Measurements from ENCODE around the gene CTNNA1.

Gene CTNNA1

DNA sequence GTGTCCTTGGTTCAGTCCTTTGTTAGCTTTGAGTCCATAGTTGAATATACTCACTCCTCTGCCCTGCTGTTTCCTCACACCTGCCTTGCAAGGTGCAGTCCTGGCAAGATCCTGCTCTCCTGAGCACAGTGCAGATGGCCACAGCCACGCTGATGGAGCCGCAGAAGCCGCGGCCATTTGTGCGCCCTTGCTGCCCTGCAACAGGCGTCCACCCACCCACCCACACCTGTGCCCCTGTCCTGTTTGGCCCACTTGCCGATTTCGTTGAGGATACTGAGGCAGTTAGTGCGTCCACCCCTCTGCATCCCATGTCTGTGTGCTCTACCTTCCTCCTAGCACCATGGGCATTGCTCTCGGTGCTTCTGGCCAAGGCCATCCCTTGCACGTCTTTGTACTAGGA lies 173.0 kb downstream of the CTNNA1 start:
- peaks cover 0 to 4% of the 10 kb centered on the region in 2 donors for H3K4me1 ChIP-seq (ENCODE audit: control insufficient read depth in 1 of 2, insufficient read depth in 2 of 2, low read length in 2 of 2)
- no peak overlapping the region for H3K4me3 ChIP-seq (ENCODE audit: low read depth in 1 of 2, low read length in 2 of 2)
- no peaks in the 10 kb centered on the region for H3K27me3 ChIP-seq (ENCODE audit: low read depth, low read length)
- H3K27ac ChIP-seq (ENCODE audit: low read length), result no peak overlapping the region
- H3K9me3 ChIP-seq (ENCODE audit: control insufficient read depth in 1 of 2, low read length in 2 of 2), result no peaks in the 10 kb centered on the region
- peaks cover 47 to 60% of the 10 kb centered on the region in 2 donors for H3K36me3 ChIP-seq (ENCODE audit: control insufficient read depth in 1 of 2, insufficient read depth in 2 of 2, low read length in 2 of 2)

DNA sequence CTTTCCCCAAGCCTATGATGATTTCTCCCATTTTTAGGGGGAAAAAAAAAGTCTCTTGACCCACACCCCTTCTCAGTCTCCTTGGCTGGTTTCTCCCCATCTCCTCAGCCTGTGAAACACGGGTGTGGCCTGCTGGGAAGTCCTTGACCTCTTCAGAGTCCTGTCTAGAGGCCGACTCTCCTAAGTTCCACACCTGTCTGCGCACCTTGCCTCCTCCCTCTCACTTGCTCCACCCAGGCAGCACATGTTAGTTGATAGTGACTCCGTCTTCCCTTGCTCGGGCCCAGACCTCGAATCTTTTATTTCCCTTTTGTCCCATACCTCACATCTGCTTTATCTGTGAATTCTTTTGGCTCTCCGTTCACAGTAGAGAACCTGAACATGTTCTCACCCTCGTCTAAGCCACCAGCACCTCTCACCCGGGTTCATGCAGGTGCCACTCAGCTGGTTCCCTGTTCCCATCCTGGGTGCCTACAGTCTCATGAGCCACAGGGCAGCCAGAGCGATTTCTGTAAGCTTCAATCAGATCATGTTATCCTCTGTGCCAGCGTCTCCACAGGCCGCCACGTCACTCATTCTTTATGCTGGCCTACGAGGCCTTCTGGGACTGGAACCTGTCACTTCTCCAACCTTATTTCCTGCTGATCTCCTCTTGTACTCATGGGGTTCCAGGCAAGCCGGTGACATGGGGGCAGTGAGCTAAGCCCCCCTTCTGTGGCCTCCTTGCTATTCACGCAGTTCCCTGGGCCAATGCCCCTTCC lies 173.6 kb downstream of the CTNNA1 start:
- no peak overlapping the region for H3K27ac ChIP-seq (ENCODE audit: low read length)
- H3K36me3 ChIP-seq (ENCODE audit: control insufficient read depth in 1 of 2, insufficient read depth in 2 of 2, low read length in 2 of 2), result peaks cover 53 to 66% of the 10 kb centered on the region in 2 donors
- H3K4me1 ChIP-seq (ENCODE audit: control insufficient read depth in 1 of 2, insufficient read depth in 2 of 2, low read length in 2 of 2), result peaks cover 0 to 4% of the 10 kb centered on the region in 2 donors
- no peaks in the 10 kb centered on the region for H3K9me3 ChIP-seq (ENCODE audit: control insufficient read depth in 1 of 2, low read length in 2 of 2)
- H3K27me3 ChIP-seq (ENCODE audit: low read depth, low read length), result no peaks in the 10 kb centered on the region
- no peak overlapping the region for H3K4me3 ChIP-seq (ENCODE audit: low read depth in 1 of 2, low read length in 2 of 2)

DNA sequence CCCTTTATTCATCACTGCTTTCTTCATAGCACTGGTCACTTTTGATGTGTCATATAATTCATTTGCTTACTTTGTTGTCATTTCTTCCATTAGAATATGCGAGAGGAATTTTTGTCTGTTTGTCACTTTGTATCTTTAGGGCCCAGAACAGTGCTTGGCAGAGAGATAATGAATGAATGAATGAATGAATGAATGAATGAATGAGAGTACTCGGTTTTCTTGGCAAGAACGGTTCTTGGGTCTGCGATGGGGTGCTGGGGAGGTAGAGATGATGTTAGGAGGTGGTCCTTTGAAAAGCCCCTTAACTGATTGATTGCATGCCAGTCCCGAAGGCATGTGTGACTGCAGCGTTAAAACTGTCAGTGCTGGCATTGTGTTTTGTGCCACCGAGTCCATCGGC lies 174.3 kb downstream of the CTNNA1 start:
- H3K9me3 ChIP-seq (ENCODE audit: control insufficient read depth in 1 of 2, low read length in 2 of 2), result no peaks in the 10 kb centered on the region
- peaks cover 60 to 73% of the 10 kb centered on the region in 2 donors for H3K36me3 ChIP-seq (ENCODE audit: control insufficient read depth in 1 of 2, insufficient read depth in 2 of 2, low read length in 2 of 2)
- peaks cover 0 to 4% of the 10 kb centered on the region in 2 donors for H3K4me1 ChIP-seq (ENCODE audit: control insufficient read depth in 1 of 2, insufficient read depth in 2 of 2, low read length in 2 of 2)
- H3K27me3 ChIP-seq (ENCODE audit: low read depth, low read length), result no peaks in the 10 kb centered on the region
- peak overlapping the region; percentile 40 for H3K27ac ChIP-seq (ENCODE audit: low read length)
- H3K4me3 ChIP-seq (ENCODE audit: low read depth in 1 of 2, low read length in 2 of 2), result no peak overlapping the region

DNA sequence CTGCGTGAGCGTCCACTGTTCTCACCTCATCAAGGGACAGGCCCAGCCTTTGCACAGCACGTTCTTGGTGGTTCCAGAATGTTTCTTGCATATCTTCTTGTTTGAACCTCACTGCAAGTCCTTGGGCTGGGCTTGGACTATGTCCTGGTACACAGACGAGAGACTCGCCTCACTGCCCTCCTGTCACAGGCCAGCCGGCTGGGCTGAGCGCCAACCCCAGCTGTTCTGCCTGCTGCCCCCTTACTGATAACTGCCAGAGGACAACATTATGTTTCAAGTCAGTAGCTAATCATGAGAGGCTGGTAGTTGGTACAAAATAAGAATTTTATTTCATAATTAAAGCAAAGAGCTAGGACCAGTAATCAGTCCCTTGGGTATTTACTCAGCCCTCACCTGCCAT lies 174.8 kb downstream of the CTNNA1 start:
- Histone ChIP-seq H3K4me1 (ENCODE audit: control insufficient read depth in 1 of 2, insufficient read depth in 2 of 2, low read length in 2 of 2) (peaks cover 0 to 4% of the 10 kb centered on the region in 2 donors), H3K9me3 (ENCODE audit: control insufficient read depth in 1 of 2, low read length in 2 of 2) (no peaks in the 10 kb centered on the region), H3K36me3 (ENCODE audit: control insufficient read depth in 1 of 2, insufficient read depth in 2 of 2, low read length in 2 of 2) (peaks cover 64 to 77% of the 10 kb centered on the region in 2 donors), H3K27ac (ENCODE audit: low read length) (no peak overlapping the region), H3K27me3 (ENCODE audit: low read depth, low read length) (no peaks in the 10 kb centered on the region), H3K4me3 (ENCODE audit: low read depth in 1 of 2, low read length in 2 of 2) (no peak overlapping the region)

DNA sequence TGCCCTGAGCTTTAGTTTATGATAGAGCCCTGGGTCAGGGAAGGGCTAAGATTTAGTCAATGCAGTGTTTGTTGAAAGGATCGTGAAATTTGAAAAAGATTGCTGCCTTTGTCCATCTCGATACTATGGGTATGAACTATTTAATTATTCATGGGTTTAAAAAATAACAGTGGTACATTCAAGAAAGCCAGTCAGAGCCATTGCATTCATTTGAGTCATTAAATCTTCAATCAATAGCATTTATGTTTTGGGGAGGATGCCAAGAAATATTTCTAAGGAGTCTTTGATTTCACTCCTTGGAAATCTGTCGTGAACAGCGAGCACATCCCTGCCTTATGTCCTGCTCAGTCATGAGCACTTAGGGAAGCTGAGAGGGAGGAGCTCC lies 176.3 kb downstream of the CTNNA1 start:
- no peaks in the 10 kb centered on the region for H3K27me3 ChIP-seq (ENCODE audit: low read depth, low read length)
- H3K36me3 ChIP-seq (ENCODE audit: control insufficient read depth in 1 of 2, insufficient read depth in 2 of 2, low read length in 2 of 2), result peaks cover 73 to 89% of the 10 kb centered on the region in 2 donors

DNA sequence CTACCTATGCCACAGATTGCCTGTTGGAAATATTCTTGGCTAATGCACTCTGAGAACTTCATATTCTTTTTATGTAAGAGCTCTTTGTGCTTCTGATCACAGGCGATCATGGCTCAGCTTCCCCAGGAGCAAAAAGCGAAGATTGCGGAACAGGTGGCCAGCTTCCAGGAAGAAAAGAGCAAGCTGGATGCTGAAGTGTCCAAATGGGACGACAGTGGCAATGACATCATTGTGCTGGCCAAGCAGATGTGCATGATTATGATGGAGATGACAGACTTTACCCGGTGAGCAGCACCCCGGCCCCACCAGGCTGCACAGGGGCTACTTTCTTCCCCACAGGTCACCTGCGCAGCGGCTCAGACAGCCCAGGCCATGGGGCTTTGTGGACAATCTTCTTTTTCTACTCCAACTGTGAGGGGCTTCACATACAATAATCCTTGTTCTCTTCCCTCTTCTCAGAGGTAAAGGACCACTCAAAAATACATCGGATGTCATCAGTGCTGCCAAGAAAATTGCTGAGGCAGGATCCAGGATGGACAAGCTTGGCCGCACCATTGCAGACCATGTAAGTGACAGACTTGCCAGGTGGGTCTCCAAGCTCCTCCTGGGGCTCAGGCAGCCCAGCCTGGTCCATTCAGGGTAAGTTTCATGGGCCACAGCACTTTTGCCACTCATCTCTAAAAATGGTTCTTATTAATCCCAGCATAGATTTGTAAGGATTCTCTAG lies 177.3 kb downstream of the CTNNA1 start:
- Histone ChIP-seq H3K4me1 (ENCODE audit: control insufficient read depth in 1 of 2, insufficient read depth in 2 of 2, low read length in 2 of 2) (peaks cover 0 to 4% of the 10 kb centered on the region in 2 donors), H3K9me3 (ENCODE audit: control insufficient read depth in 1 of 2, low read length in 2 of 2) (no peaks in the 10 kb centered on the region), H3K27ac (ENCODE audit: low read length) (no peak overlapping the region), H3K4me3 (ENCODE audit: low read depth in 1 of 2, low read length in 2 of 2) (no peak overlapping the region), H3K27me3 (ENCODE audit: low read depth, low read length) (no peaks in the 10 kb centered on the region), H3K36me3 (ENCODE audit: control insufficient read depth in 1 of 2, insufficient read depth in 2 of 2, low read length in 2 of 2) (peaks cover 65 to 87% of the 10 kb centered on the region in 2 donors)

More for the DNA sequence above, 176.3 kb downstream of the CTNNA1 start:
- Histone ChIP-seq H3K4me3 (ENCODE audit: low read depth in 1 of 2, low read length in 2 of 2) (no peak overlapping the region), H3K4me1 (ENCODE audit: control insufficient read depth in 1 of 2, insufficient read depth in 2 of 2, low read length in 2 of 2) (peaks cover 0 to 4% of the 10 kb centered on the region in 2 donors), H3K9me3 (ENCODE audit: control insufficient read depth in 1 of 2, low read length in 2 of 2) (no peaks in the 10 kb centered on the region), H3K27ac (ENCODE audit: low read length) (no peak overlapping the region)

DNA sequence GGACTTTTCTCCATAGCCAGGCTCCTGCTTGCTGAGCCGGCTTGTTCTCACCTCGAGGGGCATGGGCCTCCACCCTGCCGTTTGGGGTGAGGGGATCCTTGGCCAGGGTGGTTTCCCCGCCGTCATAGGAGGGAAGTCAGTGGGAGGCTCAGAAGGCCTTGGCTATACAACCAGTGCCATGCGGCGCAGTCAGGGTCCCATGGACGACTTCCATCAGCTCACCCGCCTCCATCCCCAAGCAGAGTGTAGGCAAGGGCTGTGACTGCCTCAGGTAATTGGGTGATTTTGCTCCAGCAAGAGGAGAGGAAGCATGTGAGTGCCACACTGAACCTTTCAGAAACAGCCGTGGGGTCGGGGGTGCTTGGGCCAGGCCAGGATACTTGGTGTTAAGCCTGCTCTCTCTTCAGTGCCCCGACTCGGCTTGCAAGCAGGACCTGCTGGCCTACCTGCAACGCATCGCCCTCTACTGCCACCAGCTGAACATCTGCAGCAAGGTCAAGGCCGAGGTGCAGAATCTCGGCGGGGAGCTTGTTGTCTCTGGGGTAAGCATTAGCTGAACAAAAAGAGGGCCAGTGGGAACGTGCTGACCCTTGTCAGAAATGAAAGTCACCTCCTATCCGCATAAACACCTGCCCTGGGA lies 179.1 kb downstream of the CTNNA1 start:
- peaks cover 0 to 4% of the 10 kb centered on the region in 2 donors for H3K4me1 ChIP-seq (ENCODE audit: control insufficient read depth in 1 of 2, insufficient read depth in 2 of 2, low read length in 2 of 2)
- peaks cover 54 to 77% of the 10 kb centered on the region in 2 donors for H3K36me3 ChIP-seq (ENCODE audit: control insufficient read depth in 1 of 2, insufficient read depth in 2 of 2, low read length in 2 of 2)
- no peaks in the 10 kb centered on the region for H3K9me3 ChIP-seq (ENCODE audit: control insufficient read depth in 1 of 2, low read length in 2 of 2)
- no peaks in the 10 kb centered on the region for H3K27me3 ChIP-seq (ENCODE audit: low read depth, low read length)
- H3K27ac ChIP-seq (ENCODE audit: low read length), result no peak overlapping the region
- H3K4me3 ChIP-seq (ENCODE audit: low read depth in 1 of 2, low read length in 2 of 2), result no peak overlapping the region

DNA sequence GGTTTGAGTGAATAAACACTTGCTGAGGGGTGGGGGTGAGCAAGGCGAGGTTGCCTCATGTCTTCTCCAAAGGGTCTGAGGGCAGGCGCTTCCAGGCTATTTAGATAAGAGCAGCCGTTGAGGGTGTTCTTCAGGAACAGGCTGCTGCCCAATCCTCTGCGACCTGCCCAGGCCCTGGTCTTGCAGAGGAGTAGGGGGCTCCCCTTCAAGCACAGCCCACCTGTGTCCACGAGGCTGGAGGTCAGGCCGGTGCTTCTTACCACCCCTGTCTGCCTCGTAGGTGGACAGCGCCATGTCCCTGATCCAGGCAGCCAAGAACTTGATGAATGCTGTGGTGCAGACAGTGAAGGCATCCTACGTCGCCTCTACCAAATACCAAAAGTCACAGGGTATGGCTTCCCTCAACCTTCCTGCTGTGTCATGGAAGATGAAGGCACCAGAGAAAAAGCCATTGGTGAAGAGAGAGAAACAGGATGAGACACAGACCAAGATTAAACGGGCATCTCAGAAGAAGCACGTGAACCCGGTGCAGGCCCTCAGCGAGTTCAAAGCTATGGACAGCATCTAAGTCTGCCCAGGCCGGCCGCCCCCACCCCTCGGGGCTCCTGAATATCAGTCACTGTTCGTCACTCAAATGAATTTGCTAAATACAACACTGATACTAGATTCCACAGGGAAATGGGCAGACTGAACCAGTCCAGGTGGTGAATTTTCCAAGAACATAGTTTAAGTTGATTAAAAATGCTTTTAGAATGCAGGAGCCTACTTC lies 180.5 kb downstream of the CTNNA1 start:
- no peak overlapping the region for H3K4me3 ChIP-seq (ENCODE audit: low read depth in 1 of 2, low read length in 2 of 2)
- H3K27me3 ChIP-seq (ENCODE audit: low read depth, low read length), result no peaks in the 10 kb centered on the region
- no peaks in the 10 kb centered on the region for H3K4me1 ChIP-seq (ENCODE audit: control insufficient read depth in 1 of 2, insufficient read depth in 2 of 2, low read length in 2 of 2)
- H3K9me3 ChIP-seq (ENCODE audit: control insufficient read depth in 1 of 2, low read length in 2 of 2), result no peaks in the 10 kb centered on the region
- no peak overlapping the region for H3K27ac ChIP-seq (ENCODE audit: low read length)
- peaks cover 54 to 72% of the 10 kb centered on the region in 2 donors for H3K36me3 ChIP-seq (ENCODE audit: control insufficient read depth in 1 of 2, insufficient read depth in 2 of 2, low read length in 2 of 2)

DNA sequence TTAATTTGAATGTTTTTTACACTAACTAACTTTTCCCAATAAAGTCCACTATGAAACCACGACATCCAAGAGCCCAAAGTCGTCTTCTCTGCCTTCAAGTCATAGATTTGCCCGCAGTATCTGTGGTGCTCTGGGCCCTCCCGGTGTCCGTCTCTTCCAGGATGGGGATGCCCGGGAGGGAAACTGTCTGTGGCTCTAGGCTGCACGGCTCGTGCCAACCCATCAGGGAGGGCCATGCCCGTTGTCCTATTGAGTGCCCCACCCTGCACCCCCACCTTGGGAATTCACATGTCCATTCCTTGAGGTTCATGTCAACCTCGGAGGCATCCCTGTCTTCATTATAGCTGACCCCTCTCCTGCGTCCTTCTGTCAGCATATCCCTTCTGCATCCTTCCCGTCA lies 181.7 kb downstream of the CTNNA1 start:
- H3K4me1 ChIP-seq (ENCODE audit: control insufficient read depth in 1 of 2, insufficient read depth in 2 of 2, low read length in 2 of 2), result no peaks in the 10 kb centered on the region
- H3K36me3 ChIP-seq (ENCODE audit: control insufficient read depth in 1 of 2, insufficient read depth in 2 of 2, low read length in 2 of 2), result peaks cover 47 to 61% of the 10 kb centered on the region in 2 donors

DNA sequence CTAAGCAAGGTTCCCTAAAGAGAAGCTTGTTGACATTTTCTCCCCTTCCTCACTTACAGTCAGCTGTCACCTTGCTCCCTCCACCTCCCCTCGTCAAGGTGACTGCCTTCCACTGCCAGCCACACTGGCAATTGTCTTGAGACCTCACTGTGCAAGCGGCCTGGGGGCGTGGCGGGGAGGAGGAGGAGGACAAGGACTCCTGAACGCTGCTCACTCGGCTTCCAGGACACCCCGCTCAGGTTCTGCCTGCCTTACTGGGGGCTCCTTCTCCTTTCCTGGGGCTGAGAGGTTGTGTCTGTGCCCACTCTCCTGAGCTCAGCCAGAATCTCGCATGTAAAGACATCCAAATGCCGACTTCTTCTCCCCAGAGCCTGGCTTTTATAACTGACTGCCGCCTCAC lies 182.2 kb downstream of the CTNNA1 start:
- Histone ChIP-seq H3K27me3 (ENCODE audit: low read depth, low read length) (no peaks in the 10 kb centered on the region), H3K9me3 (ENCODE audit: control insufficient read depth in 1 of 2, low read length in 2 of 2) (no peaks in the 10 kb centered on the region), H3K4me1 (ENCODE audit: control insufficient read depth in 1 of 2, insufficient read depth in 2 of 2, low read length in 2 of 2) (no peaks in the 10 kb centered on the region), H3K4me3 (ENCODE audit: low read depth in 1 of 2, low read length in 2 of 2) (no peak overlapping the region), H3K36me3 (ENCODE audit: control insufficient read depth in 1 of 2, insufficient read depth in 2 of 2, low read length in 2 of 2) (peaks cover 42 to 56% of the 10 kb centered on the region in 2 donors), H3K27ac (ENCODE audit: low read length) (no peak overlapping the region)

More for the DNA sequence above, 181.7 kb downstream of the CTNNA1 start:
- no peaks in the 10 kb centered on the region for H3K27me3 ChIP-seq (ENCODE audit: low read depth, low read length)
- no peak overlapping the region for H3K4me3 ChIP-seq (ENCODE audit: low read depth in 1 of 2, low read length in 2 of 2)
- no peak overlapping the region for H3K27ac ChIP-seq (ENCODE audit: low read length)
- no peaks in the 10 kb centered on the region for H3K9me3 ChIP-seq (ENCODE audit: control insufficient read depth in 1 of 2, low read length in 2 of 2)

Data from muscle layer of duodenum (tissue), 2 donors.